HG02588 (cell line): ENCODE measurements around the gene SSH2.

ENCODE experiments used
- ATAC-seq: cut with Tn5 transposase; IDR thresholded peaks from one replicate; pipeline ENCODE4 v1.9.1; 2021; ENCODE audit warnings: mild to moderate bottlenecking, moderate library complexity; ENCODE audit not compliant: unreplicated experiment

Gene SSH2

GRCh38 chr17:29640981-29641642 is 288.9 kb downstream of the SSH2 start:
- ATAC-seq: no peak

- ATAC-seq: no peak
Measured at GRCh38 chr17:29640413-29640812, 289.6 kb downstream of the SSH2 start.

- ATAC-seq: no peak
Measured at GRCh38 chr17:29633886-29634285, 296.1 kb downstream of the SSH2 start.

GRCh38 chr17:29630630-29631193 is 299.3 kb downstream of the SSH2 start:
- ATAC-seq: no peak

- ATAC-seq: no peak
Measured at GRCh38 chr17:29629839-29630238, 300.2 kb downstream of the SSH2 start.

GRCh38 chr17:29628644-29629043 is 301.4 kb downstream of the SSH2 start:
- ATAC-seq: no peak

DNA sequence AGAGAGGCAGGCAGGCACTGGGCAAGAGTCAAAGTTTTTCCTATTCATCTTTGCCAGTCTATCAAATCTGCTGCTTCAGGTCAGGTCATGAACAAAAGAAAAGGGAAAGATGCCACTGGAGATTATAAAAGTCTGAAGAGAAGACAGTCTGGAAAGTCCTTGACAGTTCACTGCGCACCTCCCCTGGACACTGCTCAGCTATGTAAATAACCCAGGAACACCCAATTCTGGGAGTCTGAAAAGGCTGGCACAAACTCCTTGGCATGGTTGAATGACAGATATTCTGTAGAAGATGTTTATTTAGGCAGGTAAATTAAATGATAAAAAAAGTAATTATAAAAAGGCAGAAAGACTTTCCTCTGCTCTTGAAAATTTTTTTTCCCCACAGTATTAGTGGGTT is 302.1 kb downstream of the SSH2 start:
- ATAC-seq: no peak

GRCh38 chr17:29625037-29625750 is 304.8 kb downstream of the SSH2 start:
- ATAC-seq: no peak

- ATAC-seq: no peak
Measured at GRCh38 chr17:29624586-29624985, 305.4 kb downstream of the SSH2 start.

DNA sequence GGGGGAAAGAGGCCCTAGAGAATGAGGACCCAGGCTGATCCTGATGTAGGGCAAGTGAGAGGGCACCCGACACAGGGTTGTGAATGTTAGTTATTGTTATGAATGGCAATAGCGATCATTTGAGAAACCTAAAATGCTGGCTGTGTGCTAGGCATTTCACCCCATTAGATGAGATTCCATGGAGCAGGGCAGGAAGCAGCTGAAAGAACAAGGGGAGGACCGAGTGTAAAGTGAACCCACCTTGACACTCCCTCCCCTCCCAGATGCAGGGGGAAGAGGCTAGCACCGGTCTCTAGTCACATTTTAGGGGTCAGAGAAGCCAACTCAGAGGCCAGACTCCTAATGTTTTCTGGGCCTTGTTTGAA is 306.8 kb downstream of the SSH2 start:
- no peak for ATAC-seq

DNA sequence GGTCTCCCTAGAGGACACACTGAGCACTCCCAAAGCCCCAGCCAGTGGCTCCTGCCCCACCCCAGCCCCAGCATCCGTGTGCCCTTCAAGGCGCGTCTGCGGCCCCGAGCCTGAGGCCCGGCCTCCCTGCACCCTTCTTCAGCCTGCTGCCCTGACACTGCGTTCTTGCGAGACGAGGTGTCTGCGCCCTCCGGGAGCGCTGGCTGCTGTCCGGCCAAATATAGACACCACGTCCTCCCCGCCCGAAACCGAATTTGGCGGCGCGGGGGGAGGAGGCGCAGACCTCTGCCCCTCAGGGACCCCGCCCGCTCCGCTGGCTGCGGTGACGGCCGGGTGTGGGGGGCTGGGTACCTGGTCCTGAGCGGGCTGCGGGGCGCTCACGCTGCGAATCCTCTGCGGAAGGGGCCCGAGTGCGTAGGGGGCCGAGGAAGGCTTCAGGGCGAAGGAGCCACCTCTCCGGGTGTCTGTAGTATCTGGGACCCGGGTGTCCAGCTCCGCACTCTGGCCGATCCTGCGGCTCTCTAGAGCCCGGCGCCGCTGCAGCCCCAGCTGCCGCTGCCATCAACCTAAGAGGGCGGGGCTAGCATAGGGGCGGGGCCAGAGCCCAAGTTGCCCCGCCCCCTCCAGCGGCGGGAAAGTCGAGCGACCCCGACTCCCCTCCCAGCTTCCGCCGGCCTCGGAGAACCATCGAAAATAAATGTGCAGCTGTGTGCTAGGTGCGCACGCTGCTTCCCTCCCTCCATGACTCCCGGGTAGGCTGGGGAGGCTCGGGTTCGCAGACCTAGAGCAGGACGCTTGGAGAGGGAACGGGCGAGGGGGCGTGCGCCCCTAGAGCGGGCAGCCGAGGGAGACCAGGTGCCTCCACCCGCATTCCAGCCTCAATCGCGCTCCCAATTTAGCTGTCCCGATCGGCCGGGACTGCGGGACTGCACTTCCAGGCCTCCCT is 307.4 kb downstream of the SSH2 start, which contains the start of gene CORO6:
TSS of gene CORO6 (minus strand) at position 576 of the 946 bp plus-strand sequence. CDS start 1,491 bp downstream, outside the sequence.
- ATAC-seq: peak; percentile 54

- no peak for ATAC-seq
Measured at GRCh38 chr17:29621751-29622194, 308.3 kb downstream of the SSH2 start.

DNA sequence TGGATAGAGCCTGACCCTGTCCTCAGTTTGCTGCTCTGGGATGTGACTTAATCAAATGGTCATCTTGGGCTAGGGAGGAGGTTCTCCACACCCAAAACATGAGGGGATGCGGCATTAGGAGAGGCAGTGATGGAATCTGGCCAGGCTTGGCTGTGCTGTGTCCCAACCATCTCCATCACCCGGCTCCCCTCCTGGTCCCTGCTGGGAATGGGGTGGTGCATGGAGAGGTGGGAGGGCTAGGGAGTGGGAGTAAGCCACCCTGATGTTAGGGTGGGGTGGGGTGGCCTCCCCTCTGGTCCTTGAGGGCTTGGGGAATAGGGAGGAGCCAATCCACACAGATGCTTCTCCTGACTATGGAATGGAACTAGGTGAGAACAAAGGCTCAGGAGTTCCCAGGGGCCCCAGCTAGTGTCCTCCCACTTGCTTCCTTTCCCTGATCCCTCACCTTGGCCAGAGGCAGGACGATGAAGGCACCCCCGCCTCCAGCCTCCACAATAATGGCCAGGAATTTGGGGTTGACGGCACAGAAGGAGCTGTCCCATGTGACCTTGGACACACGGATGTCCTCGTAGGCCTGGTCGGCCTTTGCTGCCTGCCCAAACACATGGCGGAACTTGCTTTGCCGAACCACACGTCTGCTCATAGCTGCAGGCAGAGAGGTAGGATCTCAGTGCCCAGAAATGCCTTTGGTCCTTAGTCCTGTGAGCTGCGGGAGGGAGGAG is 309.1 kb downstream of the SSH2 start:
- ATAC-seq: no peak

GRCh38 chr17:29620271-29620670 is 309.8 kb downstream of the SSH2 start:
- ATAC-seq: no peak

DNA sequence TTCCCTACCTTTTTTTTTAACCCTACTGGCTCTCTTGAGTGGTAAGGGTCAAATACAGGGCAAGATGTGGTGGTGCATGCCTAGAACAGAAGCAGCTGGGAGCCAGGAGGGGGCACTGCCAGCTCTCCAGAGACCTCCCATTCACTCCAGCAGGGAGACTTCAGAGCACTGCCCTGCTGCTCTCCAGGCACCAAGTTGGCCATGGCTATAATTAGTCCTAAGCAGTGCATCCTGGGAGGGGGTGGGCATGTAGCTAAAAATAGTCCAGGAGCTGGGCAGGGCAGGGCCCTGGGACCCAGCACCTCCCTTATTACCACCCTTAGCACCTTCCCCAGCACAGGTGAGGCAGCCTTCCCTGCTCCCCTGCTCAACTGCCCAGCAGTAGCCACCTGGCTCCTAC is 310.8 kb downstream of the SSH2 start:
- ATAC-seq: no peak

DNA sequence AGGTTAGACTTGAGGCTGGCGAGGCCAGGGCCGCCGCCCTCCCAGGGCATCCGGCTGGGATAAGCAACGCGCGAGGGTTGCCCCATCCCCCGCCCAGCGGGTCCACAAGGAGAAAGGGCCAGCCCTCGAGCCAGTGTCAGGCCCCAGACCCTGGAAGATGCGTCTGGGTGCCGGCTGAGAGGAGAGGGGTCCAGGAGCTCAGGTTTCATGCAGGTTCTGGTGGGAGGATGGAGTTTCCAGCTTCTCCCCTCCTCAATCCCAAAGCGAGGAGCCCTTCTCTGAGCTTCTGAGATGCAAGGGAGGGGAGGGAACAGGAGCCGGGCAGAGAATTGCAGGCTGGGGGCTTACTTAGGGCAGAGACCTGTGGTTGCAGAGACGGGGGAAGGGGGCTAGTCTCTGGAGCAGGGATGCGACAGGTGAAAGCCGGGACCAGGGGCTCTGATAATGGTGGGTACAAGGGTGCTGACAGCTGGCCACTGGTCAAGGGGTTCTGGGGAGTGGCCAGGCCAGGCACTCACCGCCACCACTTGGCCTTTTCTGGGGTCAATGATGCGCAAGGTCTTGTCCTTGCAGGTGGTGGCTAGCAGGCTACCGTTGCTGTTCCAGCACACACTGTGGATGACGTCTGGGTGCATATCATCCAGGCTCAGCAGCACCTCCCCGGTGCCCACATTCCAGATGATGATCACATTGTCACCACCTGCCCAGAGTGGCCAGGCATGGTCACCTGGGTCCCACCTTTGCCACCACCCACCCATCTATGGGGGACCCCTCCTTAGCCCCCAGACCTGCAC is 311.6 kb downstream of the SSH2 start:
- no peak for ATAC-seq

DNA sequence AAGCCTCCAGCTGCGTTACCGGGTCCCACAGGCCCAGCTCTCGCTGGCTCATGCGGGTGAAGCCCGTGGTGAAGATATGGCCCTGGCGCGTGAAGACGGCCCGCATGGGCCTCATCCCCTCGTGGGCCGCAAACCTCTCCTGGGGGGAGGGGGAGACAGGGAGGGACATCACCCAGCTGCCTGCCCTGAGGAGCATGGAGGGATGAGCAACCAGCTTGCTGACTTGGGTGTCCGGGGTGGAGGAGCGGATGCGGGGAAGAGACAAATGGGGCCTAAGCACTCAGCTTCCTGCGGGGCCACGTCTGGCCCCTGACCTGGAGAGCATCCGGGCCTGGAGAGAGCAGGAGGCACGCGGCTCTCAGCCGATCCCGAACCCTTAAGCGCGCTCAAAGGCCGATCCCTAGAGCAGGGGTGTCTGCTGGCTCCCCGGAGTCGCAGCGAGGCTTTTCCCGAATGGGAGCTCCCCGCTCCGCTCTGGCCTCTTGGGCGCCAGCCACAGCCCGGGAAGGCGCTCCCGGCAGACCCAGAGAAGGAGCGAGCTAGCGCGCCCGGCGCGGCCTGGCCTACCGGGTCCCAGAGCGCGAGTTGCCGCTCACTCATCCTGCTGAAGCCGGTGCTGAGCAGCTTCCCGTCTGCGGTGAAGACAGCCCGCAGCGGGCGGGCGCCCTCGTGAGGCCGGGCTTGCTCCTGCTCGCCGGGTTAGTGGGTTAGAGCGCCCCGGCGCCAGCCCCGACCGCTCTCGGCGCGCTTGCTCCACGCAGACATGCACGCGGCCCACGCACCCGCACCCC is 312.4 kb downstream of the SSH2 start:
- no peak for ATAC-seq

DNA sequence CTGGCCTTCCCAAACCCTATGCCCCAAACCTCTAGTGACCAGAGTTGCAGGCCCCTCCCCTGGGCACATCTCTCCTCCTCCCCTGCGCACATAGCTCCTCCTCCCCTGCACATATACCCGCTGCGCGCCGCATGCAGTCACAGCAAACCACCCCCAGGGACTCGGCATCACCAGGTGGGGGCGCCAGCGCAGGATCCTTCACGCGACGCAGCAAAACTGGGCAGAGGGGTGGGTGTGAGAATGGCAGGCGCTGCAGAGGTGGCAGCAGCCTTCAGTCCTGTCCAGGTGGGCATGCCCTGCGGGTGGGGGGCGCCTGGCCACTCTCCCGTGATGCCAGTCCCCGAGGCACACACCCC is 312.9 kb downstream of the SSH2 start:
- no peak for ATAC-seq
